ENCODE data around the gene PATJ. TPM values are rescaled to one million over a fixed set of nuclear protein-coding genes. Genes with fewer than 3 reads are reported as not detected.

Gene PATJ
- total and polyA plus RNA-seq, 7 experiments from 2014 or later = 13.4 to 64.5 (median 33.3) TPM

DNA sequence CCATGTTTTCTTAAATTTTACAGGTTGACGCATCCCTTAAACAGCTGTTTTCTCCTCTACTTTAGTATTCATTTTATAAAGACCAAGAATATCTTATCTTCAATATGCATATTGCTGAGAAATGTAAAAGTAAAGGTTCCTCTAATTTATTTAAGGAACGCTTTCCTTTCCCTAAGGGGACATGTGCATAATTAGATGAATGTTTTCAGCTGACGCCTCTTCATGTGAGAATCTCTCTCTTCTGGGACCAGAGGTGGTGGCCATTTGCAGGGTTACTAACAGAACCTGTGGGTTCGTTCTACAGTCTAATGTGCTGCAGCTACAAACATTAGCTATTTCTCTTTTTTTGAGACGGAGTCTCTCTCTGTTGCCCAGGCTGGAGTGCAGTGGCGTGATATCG, 304.6 kb downstream of the PATJ start:
- ChIA-PET CTCF (no interaction called here), POLR2A (no interaction called here)
- Histone ChIP-seq H3K9me3 (ENCODE audit: control insufficient read depth in 2 of 3, low read length in 3 of 3) (no peaks in the 10 kb centered on the region), H3K27ac (ENCODE audit: low read depth, low read length) (no peak overlapping the region), H3K27me3 (ENCODE audit: control insufficient read depth in 2 of 2, insufficient read depth in 2 of 2, low read length in 2 of 2) (no peaks in the 10 kb centered on the region), H3K4me3 (ENCODE audit: low read length) (no peak overlapping the region), H3K4me1 (ENCODE audit: control insufficient read depth in 2 of 2, insufficient read depth in 2 of 2, low read length in 2 of 2) (no peaks in the 10 kb centered on the region), H3K36me3 (ENCODE audit: control insufficient read depth in 2 of 3, insufficient read depth in 3 of 3, low read length in 3 of 3) (peaks cover 0 to 8% (median 5%) of the 10 kb centered on the region in 3 experiments)
- intact Hi-C loops (cut with micrococcal nuclease) = no loop called here
- ATAC-seq = no peak
- no peaks in the 10 kb centered on the region for H3K27me3 Mint-ChIP-seq
- no peak overlapping the region for H3K27ac Mint-ChIP-seq
- no peaks in the 10 kb centered on the region for H3K4me1 Mint-ChIP-seq
- H3K36me3 Mint-ChIP-seq = peaks cover 0 to 43% (median 20%) of the 10 kb centered on the region in 5 donors
- H3K4me3 Mint-ChIP-seq = no peak overlapping the region
- H3K9me3 Mint-ChIP-seq = no peaks in the 10 kb centered on the region
- DNase-seq = no peak

DNA sequence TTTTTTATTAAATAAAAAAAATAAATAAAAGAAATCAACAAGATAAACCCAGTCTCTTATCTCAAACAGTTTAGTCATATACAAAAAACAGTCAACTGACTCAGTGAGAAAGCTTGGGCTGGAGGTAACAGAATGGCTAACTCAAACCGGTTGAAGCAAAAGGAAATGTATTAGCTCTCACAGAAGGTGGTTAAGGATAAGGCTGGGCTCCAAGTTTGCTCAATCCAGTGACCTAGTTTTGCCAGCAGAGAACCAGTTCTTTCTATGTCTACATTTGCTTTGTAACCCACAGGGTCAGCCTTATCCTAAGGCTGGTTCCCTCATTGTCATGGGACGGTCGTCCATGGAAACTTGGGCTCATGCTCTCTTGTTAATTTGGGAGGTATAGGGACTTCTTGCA, 307.9 kb downstream of the PATJ start:
- ChIA-PET CTCF (interaction anchor here (0.7 kb wide), 1 partner anchor 355 kb away, joined by 3 read pairs; no protein-coding TSS in a partner anchor), POLR2A (no interaction called here)
- ATAC-seq = no peak
- no peak overlapping the region for H3K27ac Mint-ChIP-seq
- Histone ChIP-seq H3K36me3 (ENCODE audit: control insufficient read depth in 2 of 3, insufficient read depth in 3 of 3, low read length in 3 of 3) (peaks cover 0 to 8% (median 5%) of the 10 kb centered on the region in 3 experiments), H3K27ac (ENCODE audit: low read depth, low read length) (no peak overlapping the region), H3K9me3 (ENCODE audit: control insufficient read depth in 2 of 3, low read length in 3 of 3) (no peaks in the 10 kb centered on the region), H3K4me1 (ENCODE audit: control insufficient read depth in 2 of 2, insufficient read depth in 2 of 2, low read length in 2 of 2) (no peaks in the 10 kb centered on the region), H3K4me3 (ENCODE audit: low read length) (no peak overlapping the region), H3K27me3 (ENCODE audit: control insufficient read depth in 2 of 2, insufficient read depth in 2 of 2, low read length in 2 of 2) (no peaks in the 10 kb centered on the region)
- H3K36me3 Mint-ChIP-seq = peaks cover 0 to 47% (median 27%) of the 10 kb centered on the region in 5 donors
- DNase-seq = no peak
- no peaks in the 10 kb centered on the region for H3K4me1 Mint-ChIP-seq
- intact Hi-C loops (cut with micrococcal nuclease) = no loop called here
- H3K27me3 Mint-ChIP-seq = no peaks in the 10 kb centered on the region
- H3K9me3 Mint-ChIP-seq = no peaks in the 10 kb centered on the region
- H3K4me3 Mint-ChIP-seq = no peak overlapping the region

- DNase-seq = no peak
- intact Hi-C loops (cut with micrococcal nuclease) = no loop called here
- no peak overlapping the region for H3K27ac Mint-ChIP-seq
- H3K9me3 Mint-ChIP-seq = no peaks in the 10 kb centered on the region
- Histone ChIP-seq H3K9me3 (ENCODE audit: control insufficient read depth in 2 of 3, low read length in 3 of 3) (no peaks in the 10 kb centered on the region), H3K27me3 (ENCODE audit: control insufficient read depth in 2 of 2, insufficient read depth in 2 of 2, low read length in 2 of 2) (no peaks in the 10 kb centered on the region), H3K4me1 (ENCODE audit: control insufficient read depth in 2 of 2, insufficient read depth in 2 of 2, low read length in 2 of 2) (no peaks in the 10 kb centered on the region), H3K27ac (ENCODE audit: low read depth, low read length) (no peak overlapping the region), H3K4me3 (ENCODE audit: low read length) (no peak overlapping the region), H3K36me3 (ENCODE audit: control insufficient read depth in 2 of 3, insufficient read depth in 3 of 3, low read length in 3 of 3) (peaks cover 0 to 8% (median 5%) of the 10 kb centered on the region in 3 experiments)
- H3K36me3 Mint-ChIP-seq = peaks cover 0 to 52% (median 37%) of the 10 kb centered on the region in 5 donors
- ChIA-PET POLR2A (no interaction called here), CTCF (no interaction called here)
- H3K4me3 Mint-ChIP-seq = no peak overlapping the region
- H3K27me3 Mint-ChIP-seq = no peaks in the 10 kb centered on the region
- no peaks in the 10 kb centered on the region for H3K4me1 Mint-ChIP-seq
- ATAC-seq = no peak
These were observed 310.7 kb downstream of the PATJ start for GRCh38 chr1:62052946-62053345.

DNA sequence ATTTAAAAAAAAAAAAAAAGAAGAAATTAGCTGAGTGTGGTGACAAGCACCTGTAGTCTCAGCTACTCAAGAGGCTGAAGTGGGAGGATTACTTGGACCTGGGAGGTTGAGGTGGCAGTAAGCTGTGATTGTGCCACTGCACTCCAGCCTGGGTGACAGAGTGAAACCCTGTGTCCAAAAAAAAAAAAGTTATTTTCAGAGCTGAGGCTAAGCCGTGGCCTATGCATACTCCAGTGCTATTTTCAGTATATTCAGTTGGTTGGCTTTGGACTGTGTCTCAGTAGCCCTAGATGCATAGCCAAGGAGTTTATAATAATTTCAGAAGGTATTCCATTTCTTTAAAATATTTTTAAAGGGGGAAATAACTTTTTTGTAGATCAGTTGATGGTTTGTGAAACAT, 311.9 kb downstream of the PATJ start:
- no peak overlapping the region for H3K27ac Mint-ChIP-seq
- Histone ChIP-seq H3K27ac (ENCODE audit: low read depth, low read length) (no peak overlapping the region), H3K4me3 (ENCODE audit: low read length) (no peak overlapping the region), H3K36me3 (ENCODE audit: control insufficient read depth in 2 of 3, insufficient read depth in 3 of 3, low read length in 3 of 3) (peaks cover 0 to 8% (median 5%) of the 10 kb centered on the region in 3 experiments), H3K9me3 (ENCODE audit: control insufficient read depth in 2 of 3, low read length in 3 of 3) (no peaks in the 10 kb centered on the region), H3K27me3 (ENCODE audit: control insufficient read depth in 2 of 2, insufficient read depth in 2 of 2, low read length in 2 of 2) (no peaks in the 10 kb centered on the region), H3K4me1 (ENCODE audit: control insufficient read depth in 2 of 2, insufficient read depth in 2 of 2, low read length in 2 of 2) (no peaks in the 10 kb centered on the region)
- CTCF ChIA-PET = no interaction called here
- POLR2A ChIA-PET = interaction anchor here (0.6 kb wide), 1 partner anchor 26 kb away, joined by 3 read pairs; no protein-coding TSS in a partner anchor
- no peaks in the 10 kb centered on the region for H3K9me3 Mint-ChIP-seq
- peaks cover 0 to 54% (median 36%) of the 10 kb centered on the region in 5 donors for H3K36me3 Mint-ChIP-seq
- no peak for DNase-seq
- no peak overlapping the region for H3K4me3 Mint-ChIP-seq
- intact Hi-C loops (cut with micrococcal nuclease) = no loop called here
- ATAC-seq = no peak
- H3K27me3 Mint-ChIP-seq = no peaks in the 10 kb centered on the region
- H3K4me1 Mint-ChIP-seq = no peaks in the 10 kb centered on the region

DNA sequence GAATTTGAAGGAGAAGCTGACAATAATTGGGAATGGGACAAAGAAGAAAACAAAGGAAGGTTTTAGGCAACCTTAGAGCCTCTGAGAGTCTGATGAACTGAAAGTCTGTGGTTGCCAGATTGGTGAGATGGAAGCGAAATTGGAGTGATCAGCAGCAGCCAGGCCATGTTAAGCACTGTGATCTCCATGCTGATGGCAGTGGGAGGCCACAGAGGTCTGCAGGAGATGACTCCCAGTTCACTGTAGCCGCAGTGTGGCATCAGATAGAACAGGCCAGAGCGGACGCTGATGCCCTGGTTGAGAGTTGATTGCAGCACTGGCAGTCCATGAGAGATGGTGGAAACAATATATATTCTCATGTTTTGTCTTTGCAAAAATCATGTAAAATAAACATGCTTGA, 314.9 kb downstream of the PATJ start:
- ChIA-PET POLR2A (no interaction called here), CTCF (no interaction called here)
- H3K4me3 Mint-ChIP-seq = no peak overlapping the region
- no peak for DNase-seq
- peaks cover 0 to 53% (median 26%) of the 10 kb centered on the region in 5 donors for H3K36me3 Mint-ChIP-seq
- H3K27me3 ChIP-seq (ENCODE audit: control insufficient read depth in 2 of 2, insufficient read depth in 2 of 2, low read length in 2 of 2) = no peaks in the 10 kb centered on the region
- no peaks in the 10 kb centered on the region for H3K4me1 Mint-ChIP-seq
- no peaks in the 10 kb centered on the region for H3K36me3 ChIP-seq (ENCODE audit: control insufficient read depth in 2 of 3, insufficient read depth in 3 of 3, low read length in 3 of 3)
- H3K27me3 Mint-ChIP-seq = no peaks in the 10 kb centered on the region
- H3K4me1 ChIP-seq (ENCODE audit: control insufficient read depth in 2 of 2, insufficient read depth in 2 of 2, low read length in 2 of 2) = no peaks in the 10 kb centered on the region
- peaks cover 0 to 2% (median 0%) of the 10 kb centered on the region in 11 donors for H3K9me3 Mint-ChIP-seq
- H3K4me3 ChIP-seq (ENCODE audit: low read length) = no peak overlapping the region
- H3K27ac Mint-ChIP-seq = peak overlapping the region in 2 of 9 donors; percentile 7 to 21
- intact Hi-C loops (cut with micrococcal nuclease) = no loop called here
- H3K9me3 ChIP-seq (ENCODE audit: control insufficient read depth in 2 of 3, low read length in 3 of 3) = no peaks in the 10 kb centered on the region
- H3K27ac ChIP-seq (ENCODE audit: low read depth, low read length) = no peak overlapping the region
- no peak for ATAC-seq

GRCh38 chr1:62057641-62058290, 315.5 kb downstream of the PATJ start:
- Mint-ChIP-seq H3K4me3 (no peak overlapping the region), H3K4me1 (no peaks in the 10 kb centered on the region), H3K27ac (no peak overlapping the region), H3K27me3 (no peaks in the 10 kb centered on the region), H3K9me3 (peaks cover 0 to 2% (median 0%) of the 10 kb centered on the region in 11 donors), H3K36me3 (peaks cover 0 to 49% (median 22%) of the 10 kb centered on the region in 5 donors)
- Histone ChIP-seq H3K27ac (ENCODE audit: low read depth, low read length) (no peak overlapping the region), H3K36me3 (ENCODE audit: control insufficient read depth in 2 of 3, insufficient read depth in 3 of 3, low read length in 3 of 3) (no peaks in the 10 kb centered on the region), H3K27me3 (ENCODE audit: control insufficient read depth in 2 of 2, insufficient read depth in 2 of 2, low read length in 2 of 2) (no peaks in the 10 kb centered on the region), H3K4me1 (ENCODE audit: control insufficient read depth in 2 of 2, insufficient read depth in 2 of 2, low read length in 2 of 2) (no peaks in the 10 kb centered on the region), H3K9me3 (ENCODE audit: control insufficient read depth in 2 of 3, low read length in 3 of 3) (no peaks in the 10 kb centered on the region), H3K4me3 (ENCODE audit: low read length) (no peak overlapping the region)
- intact Hi-C loops (cut with micrococcal nuclease) = no loop called here
- ATAC-seq (no peak), DNase-seq (no peak)
- POLR2A ChIA-PET = no interaction called here
- CTCF ChIA-PET = no interaction called here

DNA sequence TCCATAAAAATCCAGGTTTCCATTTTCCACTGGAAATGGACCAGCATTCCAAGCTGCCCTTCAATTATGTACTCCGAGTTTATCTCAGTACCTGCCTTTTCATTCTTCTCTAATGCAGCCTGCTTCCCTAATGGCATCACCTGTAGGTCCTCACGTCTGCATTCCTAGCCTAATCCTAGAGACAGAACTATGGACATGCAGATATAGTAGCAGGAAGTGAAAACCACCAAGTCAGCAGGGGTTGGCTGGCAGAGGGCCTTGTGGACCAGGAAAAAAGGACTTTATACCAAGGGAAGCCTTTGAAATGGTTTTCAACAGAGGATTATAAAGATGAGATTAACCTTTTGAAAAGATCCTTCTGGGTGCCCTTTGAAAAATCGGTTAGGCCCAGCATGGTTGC, 316.7 kb downstream of the PATJ start:
- Histone ChIP-seq H3K27me3 (ENCODE audit: control insufficient read depth in 2 of 2, insufficient read depth in 2 of 2, low read length in 2 of 2) (no peaks in the 10 kb centered on the region), H3K36me3 (ENCODE audit: control insufficient read depth in 2 of 3, insufficient read depth in 3 of 3, low read length in 3 of 3) (no peaks in the 10 kb centered on the region), H3K9me3 (ENCODE audit: control insufficient read depth in 2 of 3, low read length in 3 of 3) (no peaks in the 10 kb centered on the region), H3K4me1 (ENCODE audit: control insufficient read depth in 2 of 2, insufficient read depth in 2 of 2, low read length in 2 of 2) (no peaks in the 10 kb centered on the region), H3K4me3 (ENCODE audit: low read length) (no peak overlapping the region), H3K27ac (ENCODE audit: low read depth, low read length) (no peak overlapping the region)
- Mint-ChIP-seq H3K4me3 (no peak overlapping the region), H3K27ac (peak overlapping the region in 1 of 9 donors; percentile 48), H3K27me3 (no peaks in the 10 kb centered on the region), H3K36me3 (peaks cover 0 to 52% (median 22%) of the 10 kb centered on the region in 5 donors), H3K9me3 (peaks cover 0 to 4% (median 0%) of the 10 kb centered on the region in 11 donors), H3K4me1 (no peaks in the 10 kb centered on the region)
- CTCF ChIA-PET = no interaction called here
- intact Hi-C loops (cut with micrococcal nuclease) = no loop called here
- DNase-seq (no peak), ATAC-seq (no peak)
- POLR2A ChIA-PET = no interaction called here

Measured in naive thymus-derived CD4-positive, alpha-beta T cell (primary cell).